ENCODE results near the gene SIL1. TPM values are rescaled to one million over a fixed set of nuclear protein-coding genes. Genes with fewer than 3 reads are reported as not detected.
A peak's percentile ranks its signal among the peaks of the same experiment; 100 is the strongest.

Gene SIL1
- total and polyA plus RNA-seq, 5 donors = 43.4 to 51.6 (median 43.7) TPM

DNA sequence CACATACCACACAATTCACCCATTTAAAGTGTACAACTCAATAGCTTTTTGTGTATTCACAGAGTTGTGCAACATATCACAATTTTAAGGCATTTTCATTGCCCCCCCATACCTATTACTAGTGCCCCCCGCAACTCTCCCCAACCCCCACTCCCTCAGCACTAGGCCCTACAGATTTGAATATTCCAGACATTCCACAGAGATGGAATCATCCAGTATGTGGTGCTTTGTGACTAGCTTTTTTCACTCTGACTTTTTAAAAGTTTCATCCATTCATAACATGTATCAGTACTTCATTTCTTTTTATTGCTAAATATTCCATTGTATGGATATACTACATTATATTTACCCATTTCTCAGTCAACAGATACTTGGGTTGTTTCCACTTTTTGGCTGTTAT, 220.1 kb downstream of the SIL1 start:
- WGBS = 61% methylated on average over 1 of the region's 1 CpG
- DNase-seq (no peak), ATAC-seq (no peak)
- H3K4me3 ChIP-seq (ENCODE audit: low read length) = no peak overlapping the region
- intact Hi-C loops (cut with DNase I) = no loop called here
- no peaks in the 10 kb centered on the region for H3K27me3 ChIP-seq (ENCODE audit: control insufficient read depth, insufficient read depth)
- H3K4me1 ChIP-seq (ENCODE audit: control insufficient read depth, insufficient read depth, low read length) = peaks cover 13% of the 10 kb centered on the region
- H3K27ac ChIP-seq (ENCODE audit: low read length) = no peak overlapping the region
- no peaks in the 10 kb centered on the region for H3K9me3 ChIP-seq (ENCODE audit: control insufficient read depth, low read length)

DNA sequence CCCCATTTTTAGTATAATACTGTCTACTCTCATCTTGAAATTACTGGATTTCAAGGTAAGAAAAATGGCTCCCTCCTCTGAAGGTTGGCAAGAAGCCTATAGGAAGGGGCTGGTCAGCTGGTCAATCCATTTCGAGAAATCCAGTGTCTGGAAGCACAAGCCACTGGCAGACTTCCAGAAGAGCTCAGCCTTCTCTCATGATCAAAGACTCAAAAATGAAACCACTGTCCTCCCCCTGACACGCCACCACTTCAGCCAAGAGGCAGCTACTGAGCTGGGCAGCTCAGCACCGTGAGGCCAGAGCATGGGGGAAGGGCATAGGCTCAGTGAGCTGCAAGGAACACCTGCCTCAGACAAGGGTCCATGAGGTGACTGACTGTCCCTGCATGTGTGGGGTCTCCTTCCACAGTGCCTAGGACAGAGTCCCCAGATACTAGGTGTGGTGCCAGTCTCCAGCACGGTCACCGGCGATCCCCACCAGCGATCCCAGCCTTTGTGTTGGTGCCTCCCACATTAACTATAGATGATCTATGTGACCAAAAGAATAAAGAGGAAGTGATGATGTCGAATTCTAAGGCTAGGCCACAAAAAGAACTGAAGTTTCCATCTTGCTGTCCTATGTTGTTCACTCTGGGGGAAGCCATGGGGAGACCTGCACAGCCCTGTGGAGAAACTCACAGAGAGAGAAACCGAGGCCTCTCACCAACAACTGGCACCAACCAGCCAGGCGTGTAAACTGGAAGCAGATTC, 222.9 kb downstream of the SIL1 start:
- ATAC-seq (peak; percentile 34 to 64), DNase-seq (peak; percentile 59 to 73 (median 71))
- intact Hi-C loops (cut with DNase I) = no loop called here
- Histone ChIP-seq H3K27me3 (ENCODE audit: control insufficient read depth, insufficient read depth) (no peaks in the 10 kb centered on the region), H3K27ac (ENCODE audit: low read length) (peak overlapping the region; percentile 50), H3K9me3 (ENCODE audit: control insufficient read depth, low read length) (no peaks in the 10 kb centered on the region), H3K4me3 (ENCODE audit: low read length) (no peak overlapping the region), H3K4me1 (ENCODE audit: control insufficient read depth, insufficient read depth, low read length) (peaks cover 22% of the 10 kb centered on the region)
- 66% methylated on average over 10 of the region's 10 CpGs for WGBS

DNA sequence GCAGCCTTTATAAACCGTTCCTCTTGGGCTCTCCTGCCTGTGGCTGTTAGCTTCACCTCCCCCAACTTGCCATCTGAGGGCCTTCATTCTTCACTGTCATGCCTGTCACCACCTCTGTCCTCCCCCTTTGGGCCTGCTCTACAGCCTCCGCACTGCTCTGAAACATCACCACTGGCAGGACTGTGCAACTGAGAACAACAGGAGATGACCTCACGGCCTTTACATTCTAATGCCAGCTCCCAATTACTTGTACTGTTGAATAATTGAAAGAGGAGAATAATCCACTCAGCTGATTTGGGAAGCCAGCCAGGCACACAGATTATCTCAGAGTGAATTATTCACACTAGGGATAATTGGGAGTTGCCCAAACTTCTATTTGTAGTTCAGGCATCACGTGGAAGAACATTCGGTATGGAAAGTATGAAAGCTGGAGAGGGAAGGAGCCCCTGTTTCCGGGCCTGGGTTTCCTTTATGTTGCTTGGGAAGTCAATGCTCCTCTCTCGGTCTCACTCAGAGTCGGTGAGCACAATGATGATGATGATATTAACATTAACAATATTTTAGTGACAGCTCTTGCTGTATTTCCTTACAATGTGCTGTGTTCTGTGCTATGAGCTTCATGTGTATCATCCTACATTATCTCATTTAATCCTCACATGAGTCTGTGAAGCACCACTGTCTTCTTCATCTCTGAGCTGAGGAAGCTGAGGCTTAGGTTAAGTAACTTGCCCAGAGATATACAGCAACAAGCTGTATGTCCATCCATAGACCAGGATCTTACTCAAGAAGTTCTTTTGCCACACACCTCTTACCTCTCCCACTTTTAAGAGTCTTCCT, 223.7 kb downstream of the SIL1 start:
- H3K27me3 ChIP-seq (ENCODE audit: control insufficient read depth, insufficient read depth) = no peaks in the 10 kb centered on the region
- ATAC-seq (peak; percentile 92 to 94), DNase-seq (peak; percentile 81 to 89 (median 83))
- H3K9me3 ChIP-seq (ENCODE audit: control insufficient read depth, low read length) = no peaks in the 10 kb centered on the region
- H3K27ac ChIP-seq (ENCODE audit: low read length) = peak overlapping the region; percentile 84
- WGBS = 13% methylated on average over 8 of the region's 8 CpGs
- intact Hi-C loops (cut with DNase I) = no loop called here
- H3K4me3 ChIP-seq (ENCODE audit: low read length) = no peak overlapping the region
- H3K4me1 ChIP-seq (ENCODE audit: control insufficient read depth, insufficient read depth, low read length) = peaks cover 22% of the 10 kb centered on the region

- H3K4me3 ChIP-seq (ENCODE audit: low read length) = no peak overlapping the region
- 90% methylated on average over 4 of the region's 4 CpGs for WGBS
- ATAC-seq (no peak), DNase-seq (no peak)
- peaks cover 32% of the 10 kb centered on the region for H3K4me1 ChIP-seq (ENCODE audit: control insufficient read depth, insufficient read depth, low read length)
- intact Hi-C loops (cut with DNase I) = no loop called here
- H3K27ac ChIP-seq (ENCODE audit: low read length) = peak overlapping the region; percentile 9
- no peaks in the 10 kb centered on the region for H3K27me3 ChIP-seq (ENCODE audit: control insufficient read depth, insufficient read depth)
- no peaks in the 10 kb centered on the region for H3K9me3 ChIP-seq (ENCODE audit: control insufficient read depth, low read length)
These were observed 225.3 kb downstream of the SIL1 start for GRCh38 chr5:138972836-138973235.

GRCh38 chr5:138972230-138972629, 225.9 kb downstream of the SIL1 start:
- peak in 2 of 3 donors; percentile 65 to 70 for DNase-seq
- Histone ChIP-seq H3K9me3 (ENCODE audit: control insufficient read depth, low read length) (no peaks in the 10 kb centered on the region), H3K27ac (ENCODE audit: low read length) (peak overlapping the region; percentile 57), H3K4me3 (ENCODE audit: low read length) (no peak overlapping the region), H3K27me3 (ENCODE audit: control insufficient read depth, insufficient read depth) (no peaks in the 10 kb centered on the region), H3K4me1 (ENCODE audit: control insufficient read depth, insufficient read depth, low read length) (peaks cover 32% of the 10 kb centered on the region)
- peak; percentile 6 to 37 for ATAC-seq
- 63% methylated on average over 1 of the region's 1 CpG for WGBS
- intact Hi-C loops (cut with DNase I) = no loop called here

DNA sequence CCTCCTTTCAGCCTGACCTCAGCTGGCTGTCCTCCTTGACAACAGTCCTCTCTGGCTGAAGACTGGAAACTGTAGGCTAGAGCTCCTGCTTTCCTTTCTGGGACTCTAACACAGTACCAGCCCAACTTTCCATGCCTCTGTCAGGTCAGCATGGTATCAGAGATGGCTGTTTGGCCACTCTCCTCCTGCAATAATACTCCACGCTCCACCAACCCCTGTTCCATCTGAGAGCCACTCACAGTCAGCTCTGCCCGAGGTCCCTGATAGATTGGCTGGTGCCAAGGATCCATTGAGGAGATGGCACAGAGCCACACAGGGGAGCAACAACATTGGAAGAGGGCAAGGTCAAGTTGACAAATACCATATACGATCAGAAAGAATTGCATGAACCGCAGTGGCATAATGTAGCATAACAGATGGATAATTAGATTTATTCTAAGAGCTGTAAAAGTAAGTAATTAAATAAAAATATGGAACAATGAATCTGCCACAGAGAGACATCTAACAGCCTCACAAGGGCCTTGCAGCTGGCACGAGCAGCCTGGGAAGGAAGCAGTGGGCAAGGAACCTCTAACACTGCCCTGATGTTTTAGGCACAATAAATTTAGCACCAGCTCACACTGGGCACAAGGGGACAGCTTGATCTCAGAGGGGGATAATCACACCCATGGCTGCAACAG, 228.7 kb downstream of the SIL1 start:
- intact Hi-C loops (cut with DNase I) = no loop called here
- H3K4me1 ChIP-seq (ENCODE audit: control insufficient read depth, insufficient read depth, low read length) = peaks cover 28% of the 10 kb centered on the region
- peak overlapping the region; percentile 72 for H3K27ac ChIP-seq (ENCODE audit: low read length)
- 73% methylated on average over 5 of the region's 5 CpGs for WGBS
- H3K4me3 ChIP-seq (ENCODE audit: low read length) = no peak overlapping the region
- no peaks in the 10 kb centered on the region for H3K27me3 ChIP-seq (ENCODE audit: control insufficient read depth, insufficient read depth)
- no peaks in the 10 kb centered on the region for H3K9me3 ChIP-seq (ENCODE audit: control insufficient read depth, low read length)
- DNase-seq (no peak), ATAC-seq (no peak)

GRCh38 chr5:138968601-138969000, 229.6 kb downstream of the SIL1 start:
- intact Hi-C loops (cut with DNase I) = no loop called here
- Histone ChIP-seq H3K4me3 (ENCODE audit: low read length) (no peak overlapping the region), H3K4me1 (ENCODE audit: control insufficient read depth, insufficient read depth, low read length) (peaks cover 24% of the 10 kb centered on the region), H3K27ac (ENCODE audit: low read length) (no peak overlapping the region), H3K27me3 (ENCODE audit: control insufficient read depth, insufficient read depth) (no peaks in the 10 kb centered on the region), H3K9me3 (ENCODE audit: control insufficient read depth, low read length) (no peaks in the 10 kb centered on the region)
- DNase-seq (no peak), ATAC-seq (no peak)
- WGBS = 76% methylated on average over 4 of the region's 4 CpGs

DNA sequence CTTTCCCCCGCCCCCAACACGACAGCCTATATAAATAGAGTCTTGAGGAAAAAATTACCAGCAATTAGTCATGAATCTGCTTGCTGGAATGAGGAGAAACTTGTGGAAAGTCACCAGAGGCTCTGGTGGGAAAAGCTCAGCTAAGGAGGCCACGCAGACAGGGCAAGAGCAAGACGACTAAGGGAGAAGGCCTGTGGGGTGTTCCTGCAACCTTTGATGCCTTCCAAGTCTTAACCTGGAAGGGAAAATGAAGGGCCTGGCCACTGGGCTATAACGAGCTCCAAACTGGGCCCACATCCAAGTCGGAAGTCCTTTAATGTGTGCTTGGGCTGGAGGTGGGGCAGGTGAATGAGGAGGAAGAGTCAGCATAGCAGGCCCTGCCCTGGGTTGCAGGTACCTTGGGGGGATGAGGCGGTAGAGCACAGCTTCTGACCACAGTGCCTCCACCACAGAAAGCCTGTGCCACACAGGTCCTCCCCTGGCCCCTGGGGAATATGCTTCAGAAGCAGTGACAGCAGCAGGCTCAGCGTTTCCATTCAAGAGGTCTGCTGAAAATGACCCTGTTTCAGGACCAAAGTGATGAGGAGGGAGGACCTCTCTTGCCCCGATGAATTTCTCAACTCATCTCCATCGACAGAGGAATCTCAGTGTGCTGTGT, 230.2 kb downstream of the SIL1 start:
- 77% methylated on average over 10 of the region's 10 CpGs for WGBS
- Histone ChIP-seq H3K27me3 (ENCODE audit: control insufficient read depth, insufficient read depth) (no peaks in the 10 kb centered on the region), H3K27ac (ENCODE audit: low read length) (no peak overlapping the region), H3K4me3 (ENCODE audit: low read length) (no peak overlapping the region), H3K4me1 (ENCODE audit: control insufficient read depth, insufficient read depth, low read length) (peaks cover 26% of the 10 kb centered on the region), H3K9me3 (ENCODE audit: control insufficient read depth, low read length) (no peaks in the 10 kb centered on the region)
- no peak for ATAC-seq
- DNase-seq = no peak
- intact Hi-C loops (cut with DNase I) = no loop called here

DNA sequence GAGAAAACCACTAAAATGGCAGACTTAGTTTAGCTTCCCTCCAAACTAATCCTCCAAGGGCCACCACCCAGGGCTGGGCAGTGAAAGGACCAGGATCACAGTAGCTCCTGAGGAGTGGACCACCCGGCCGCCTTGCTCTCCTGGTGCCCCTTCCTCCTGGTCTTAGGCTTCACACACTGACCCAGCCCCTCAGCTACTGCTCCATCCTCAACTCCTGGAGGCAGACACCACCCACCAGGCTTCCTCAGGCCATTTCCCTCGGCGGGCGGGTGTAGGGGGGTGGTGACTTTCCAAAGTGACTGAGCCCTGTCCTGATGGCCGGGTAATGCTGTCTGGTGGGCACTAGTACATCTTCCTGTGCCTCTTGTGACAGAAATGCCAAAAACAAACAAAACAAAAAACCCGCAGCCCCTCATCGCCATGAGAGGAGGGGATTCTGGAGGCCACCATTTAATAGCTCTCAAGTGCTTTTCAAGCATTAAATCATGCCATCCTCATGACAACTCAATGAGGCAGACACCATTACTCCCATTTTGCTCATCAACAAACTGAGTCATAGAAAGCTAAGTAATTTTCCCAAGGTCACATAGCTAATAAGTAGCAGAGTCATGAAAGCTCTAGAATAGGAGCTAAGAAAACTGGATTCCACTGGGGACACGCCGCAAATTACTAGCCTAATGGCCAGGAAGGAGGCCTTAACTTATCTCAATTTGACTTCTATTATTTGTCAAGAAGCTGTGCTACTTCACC, 231.8 kb downstream of the SIL1 start:
- no peak for DNase-seq
- intact Hi-C loops (cut with DNase I) = no loop called here
- WGBS = 98% methylated on average over 10 of the region's 10 CpGs
- Histone ChIP-seq H3K9me3 (ENCODE audit: control insufficient read depth, low read length) (no peaks in the 10 kb centered on the region), H3K27ac (ENCODE audit: low read length) (no peak overlapping the region), H3K4me3 (ENCODE audit: low read length) (no peak overlapping the region), H3K27me3 (ENCODE audit: control insufficient read depth, insufficient read depth) (no peaks in the 10 kb centered on the region), H3K4me1 (ENCODE audit: control insufficient read depth, insufficient read depth, low read length) (peaks cover 16% of the 10 kb centered on the region)
- ATAC-seq = no peak

GRCh38 chr5:138965626-138966025, 232.5 kb downstream of the SIL1 start:
- H3K27ac ChIP-seq (ENCODE audit: low read length) = no peak overlapping the region
- no peak for ATAC-seq
- intact Hi-C loops (cut with DNase I) = no loop called here
- 98% methylated on average over 2 of the region's 2 CpGs for WGBS
- H3K9me3 ChIP-seq (ENCODE audit: control insufficient read depth, low read length) = no peaks in the 10 kb centered on the region
- H3K4me3 ChIP-seq (ENCODE audit: low read length) = no peak overlapping the region
- peaks cover 14% of the 10 kb centered on the region for H3K4me1 ChIP-seq (ENCODE audit: control insufficient read depth, insufficient read depth, low read length)
- DNase-seq = no peak
- no peaks in the 10 kb centered on the region for H3K27me3 ChIP-seq (ENCODE audit: control insufficient read depth, insufficient read depth)

Data from right cardiac atrium (tissue), 5 donors.